ENCODE data around the gene SLC26A4. TPM values are rescaled to one million over a fixed set of nuclear protein-coding genes. Genes with fewer than 3 reads are reported as not detected.

The SLC26A4 gene
- total RNA-seq, 1 experiment from 2014 or later = not detected

GRCh38 chr7:107680478-107680877, 19.9 kb downstream of the SLC26A4 start:
- no peak overlapping the region for H3K4me3 ChIP-seq (ENCODE audit: low read depth, low read length)
- BruUV-seq (replicated peaks) = no TSS peak

GRCh38 chr7:107682886-107683285, 22.3 kb downstream of the SLC26A4 start:
- Mint-ChIP-seq H3K27ac (ENCODE audit: unreplicated experiment) (no peak overlapping the region), H3K9me3 (ENCODE audit: unreplicated experiment) (no peaks in the 10 kb centered on the region), H3K36me3 (ENCODE audit: insufficient read depth, unreplicated experiment) (no peaks in the 10 kb centered on the region), H3K4me1 (ENCODE audit: low read depth, unreplicated experiment) (no peaks in the 10 kb centered on the region), H3K4me3 (ENCODE audit: unreplicated experiment) (no peak overlapping the region), H3K27me3 (ENCODE audit: insufficient read depth, unreplicated experiment) (peaks cover 12% of the 10 kb centered on the region)
- DNase-seq = no peak
- BruUV-seq (replicated peaks) = no TSS peak
- CTCF ChIA-PET = no interaction called here
- no peak for TF ChIP-seq CTCF (IDR thresholded peaks at IDR 0.05; ENCODE audit: insufficient read depth in 1 of 2, low read depth in 1 of 2, low read length in 1 of 2, severe bottlenecking in 1 of 2, unreplicated experiment in 1 of 2)
- H3K27me3 ChIP-seq (replicated peaks; ENCODE audit: control insufficient read depth, insufficient read depth, low read length) = no peaks in the 10 kb centered on the region
- no peaks in the 10 kb centered on the region for H3K36me3 ChIP-seq (ENCODE audit: control insufficient read depth, insufficient read depth, low read length)
- H3K9me3 ChIP-seq = no peaks in the 10 kb centered on the region
- no peak overlapping the region for H3K4me3 ChIP-seq (ENCODE audit: low read depth, low read length)
- intact Hi-C loops (cut with micrococcal nuclease; ENCODE audit: unreplicated experiment) = no loop called here
- no peaks in the 10 kb centered on the region for H3K4me1 ChIP-seq
- POLR2A ChIA-PET = no interaction called here

More at GRCh38 chr7:107680478-107680877, 19.9 kb downstream of the SLC26A4 start:
- Mint-ChIP-seq H3K4me1 (ENCODE audit: low read depth, unreplicated experiment) (no peaks in the 10 kb centered on the region), H3K27me3 (ENCODE audit: insufficient read depth, unreplicated experiment) (peaks cover 6% of the 10 kb centered on the region), H3K27ac (ENCODE audit: unreplicated experiment) (no peak overlapping the region), H3K4me3 (ENCODE audit: unreplicated experiment) (no peak overlapping the region), H3K36me3 (ENCODE audit: insufficient read depth, unreplicated experiment) (no peaks in the 10 kb centered on the region), H3K9me3 (ENCODE audit: unreplicated experiment) (no peaks in the 10 kb centered on the region)
- CTCF ChIA-PET = no interaction called here
- POLR2A ChIA-PET = no interaction called here
- no peak for DNase-seq
- Histone ChIP-seq H3K36me3 (ENCODE audit: control insufficient read depth, insufficient read depth, low read length) (no peaks in the 10 kb centered on the region), H3K4me1 (no peaks in the 10 kb centered on the region), H3K9me3 (no peaks in the 10 kb centered on the region), H3K27me3 (replicated peaks; ENCODE audit: control insufficient read depth, insufficient read depth, low read length) (no peaks in the 10 kb centered on the region)
- intact Hi-C loops (cut with micrococcal nuclease; ENCODE audit: unreplicated experiment) = no loop called here
- TF ChIP-seq CTCF (IDR thresholded peaks at IDR 0.05; ENCODE audit: insufficient read depth in 1 of 2, low read depth in 1 of 2, low read length in 1 of 2, severe bottlenecking in 1 of 2, unreplicated experiment in 1 of 2) = no peak

- Mint-ChIP-seq H3K4me1 (ENCODE audit: low read depth, unreplicated experiment) (no peaks in the 10 kb centered on the region), H3K27ac (ENCODE audit: unreplicated experiment) (no peak overlapping the region), H3K27me3 (ENCODE audit: insufficient read depth, unreplicated experiment) (peaks cover 17% of the 10 kb centered on the region), H3K36me3 (ENCODE audit: insufficient read depth, unreplicated experiment) (no peaks in the 10 kb centered on the region), H3K4me3 (ENCODE audit: unreplicated experiment) (no peak overlapping the region), H3K9me3 (ENCODE audit: unreplicated experiment) (no peaks in the 10 kb centered on the region)
- no peak for TF ChIP-seq CTCF (IDR thresholded peaks at IDR 0.05; ENCODE audit: insufficient read depth in 1 of 2, low read depth in 1 of 2, low read length in 1 of 2, severe bottlenecking in 1 of 2, unreplicated experiment in 1 of 2)
- H3K36me3 ChIP-seq (ENCODE audit: control insufficient read depth, insufficient read depth, low read length) = no peaks in the 10 kb centered on the region
- no peaks in the 10 kb centered on the region for H3K9me3 ChIP-seq
- ChIA-PET POLR2A (no interaction called here), CTCF (no interaction called here)
- intact Hi-C loops (cut with micrococcal nuclease; ENCODE audit: unreplicated experiment) = no loop called here
- DNase-seq = no peak
- no peak overlapping the region for H3K4me3 ChIP-seq (ENCODE audit: low read depth, low read length)
- BruUV-seq (replicated peaks) = no TSS peak
- H3K27me3 ChIP-seq (replicated peaks; ENCODE audit: control insufficient read depth, insufficient read depth, low read length) = no peaks in the 10 kb centered on the region
- H3K4me1 ChIP-seq = no peaks in the 10 kb centered on the region
Measured at GRCh38 chr7:107684287-107684686, 23.7 kb downstream of the SLC26A4 start.

Measured in Caco-2 (cell line).